Kidney (tissue), 14 donors: ENCODE data around the gene NR1H2. TPM values are rescaled to one million over a fixed set of nuclear protein-coding genes. Genes with fewer than 3 reads are reported as not detected.
A peak's percentile ranks its signal among the peaks of the same experiment; 100 is the strongest.

Experiments
- DNase-seq, 5 donors: peaks; one replicate each; pipeline ENCODE4 v3.0.0-alpha.2; 2013 to 2020
- FAIRE-seq: peaks from 2 replicates; lab custom pipeline; 2012; peaks lifted over from hg19 to GRCh38; lab: Jason Lieb, UNC
- H3K27ac ChIP-seq, 2 donors: one replicate each; pipeline ENCODE4 v1.7.0; 2013; ENCODE audit warnings: low read depth in 2 of 2, low read length in 2 of 2, inconsistent platforms in 1 of 2
- H3K27me3 ChIP-seq: one replicate; pipeline ENCODE4 v1.7.1; 2013; ENCODE audit warnings: low read length, inconsistent platforms; ENCODE audit not compliant: control insufficient read depth, insufficient read depth
- H3K36me3 ChIP-seq, 3 donors: one replicate each; pipeline versions ENCODE4 v1.7.0 to v1.7.1; 2013; ENCODE audit warnings: low read length in 3 of 3, control low read depth in 1 of 3, inconsistent platforms in 1 of 3; ENCODE audit not compliant: insufficient read depth in 3 of 3, control insufficient read depth in 2 of 3
- H3K4me1 ChIP-seq, 3 donors: one replicate each; pipeline versions ENCODE4 v1.7.0 to v1.7.1; 2013; ENCODE audit warnings: low read length in 3 of 3, inconsistent platforms in 1 of 3, low read depth in 1 of 3; ENCODE audit not compliant: control insufficient read depth in 2 of 3, insufficient read depth in 2 of 3
- H3K4me3 ChIP-seq, 3 donors: one replicate each; pipeline versions ENCODE4 v1.7.0 to v1.8.1; 2013; ENCODE audit warnings: low read length in 3 of 3, control low read depth in 1 of 3, inconsistent platforms in 1 of 3
- H3K9ac ChIP-seq, 3 donors: one replicate each; pipeline versions ENCODE4 v1.7.0 to v1.7.1; 2013; ENCODE audit warnings: low read length in 3 of 3, control low read depth in 1 of 3, inconsistent platforms in 1 of 3
- H3K9me3 ChIP-seq, 3 donors: one replicate each; pipeline versions ENCODE4 v1.7.0 to v1.7.1; 2013; ENCODE audit warnings: low read length in 3 of 3, control low read depth in 1 of 3, inconsistent platforms in 1 of 3; ENCODE audit not compliant: control insufficient read depth in 2 of 3, insufficient read depth in 1 of 3
- CTCF ChIP-seq: IDR thresholded peaks from 3 replicates; pipeline ENCODE4 v1.5.1; 2012; ENCODE audit warnings: mild to moderate bottlenecking, moderate library complexity, borderline replicate concordance; ENCODE audit not compliant: insufficient read depth; ENCODE audit errors: extremely low read depth
- intact Hi-C: fragments of 100-400 bp; cut with DNase I; formaldehyde crosslinking; loops from one replicate; pipeline ENCODE4 v1.11.1; 2022
- polyA plus RNA-seq: library from polyadenylated mRNA; stranded (reverse); fragments of 350-450 nt; fragmentation: Illumina TruSeq; extraction: RNeasy Lipid Tissue Mini Kit (QIAGEN cat#74804); gene quantifications from one replicate; pipeline ENCODE4 v1.2.3, GENCODE V29; 2014; ENCODE audit warnings: low read depth, low replicate concordance; ENCODE audit not compliant: insufficient read depth
- total RNA-seq: library from RNA; stranded (reverse); fragmentation: NEBNext Ultra II Directional; extraction: Animal tissue kit (Norgen Biotek cat#: 25700); gene quantifications from one replicate; pipeline ENCODE4 v1.2.1, GENCODE V29; 2021
- donor health status: control.
- donor health status: control.
- donor health status: control.
- donor health status: control.
- donor health status: control.
- donor health status: DM: yes; HTN: yes; CAD: no.
- donor health status: Normal renal cell carcinoma (clear cell type).

The NR1H2 gene
- total and polyA plus RNA-seq, 2 donors from 2014 or later: 59.7 to 80.4 TPM

- intact Hi-C loops: no loop called here
- no peak for FAIRE-seq
Observed at GRCh38 chr19:50398675-50399367, 22.6 kb downstream of the NR1H2 start.

DNA sequence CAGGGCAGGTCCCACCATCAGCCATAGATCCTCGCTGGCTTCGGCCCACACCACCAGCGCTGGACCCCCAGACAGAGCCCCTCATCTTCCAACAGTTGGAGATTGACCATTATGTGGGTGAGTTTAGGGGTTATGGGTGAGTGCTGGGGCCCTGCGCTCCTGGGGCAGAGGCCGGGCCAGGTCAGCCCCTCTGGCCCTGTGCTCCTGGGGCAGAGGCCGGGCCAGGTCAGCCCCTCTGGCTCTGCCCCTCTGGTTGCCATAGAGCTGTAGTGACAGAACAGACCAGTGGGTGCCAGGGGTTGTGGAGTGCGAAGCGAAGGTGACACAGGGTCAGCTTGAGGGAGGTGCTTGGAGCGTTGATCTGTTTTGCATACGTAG is 23.1 kb downstream of the NR1H2 start:
- H3K9ac ChIP-seq: no peak overlapping the region
- TF ChIP-seq CTCF: no peak
- no peaks in the 10 kb centered on the region for H3K9me3 ChIP-seq
- FAIRE-seq (no peak), DNase-seq (no peak)
- no peaks in the 10 kb centered on the region for H3K4me1 ChIP-seq
- no peaks in the 10 kb centered on the region for H3K36me3 ChIP-seq
- no peak overlapping the region for H3K4me3 ChIP-seq
- intact Hi-C loops: no loop called here
- H3K27ac ChIP-seq: no peak overlapping the region
- H3K27me3 ChIP-seq: no peaks in the 10 kb centered on the region

More at GRCh38 chr19:50398675-50399367, 22.6 kb downstream of the NR1H2 start:
- Histone ChIP-seq H3K9ac (no peak overlapping the region), H3K27ac (no peak overlapping the region), H3K4me1 (no peaks in the 10 kb centered on the region), H3K4me3 (no peak overlapping the region), H3K36me3 (no peaks in the 10 kb centered on the region), H3K27me3 (no peaks in the 10 kb centered on the region), H3K9me3 (no peaks in the 10 kb centered on the region)
- peak in 1 of 5 donors; percentile 70 for DNase-seq
- no peak for TF ChIP-seq CTCF

GRCh38 chr19:50401605-50402450 is 25.6 kb downstream of the NR1H2 start:
- no peak overlapping the region for H3K9ac ChIP-seq
- FAIRE-seq (no peak), DNase-seq (peak in 1 of 5 donors; percentile 35)
- no peak overlapping the region for H3K27ac ChIP-seq
- TF ChIP-seq CTCF: no peak
- no peaks in the 10 kb centered on the region for H3K4me1 ChIP-seq
- H3K9me3 ChIP-seq: no peaks in the 10 kb centered on the region
- H3K4me3 ChIP-seq: no peak overlapping the region
- H3K27me3 ChIP-seq: no peaks in the 10 kb centered on the region
- no peaks in the 10 kb centered on the region for H3K36me3 ChIP-seq
- intact Hi-C loops: no loop called here
